Measurements from ENCODE around the gene RAB28. TPM values are rescaled to one million over a fixed set of nuclear protein-coding genes. Genes with fewer than 3 reads are reported as not detected.

The RAB28 gene
- total and polyA plus RNA-seq, 2 experiments from 2014 or later, result 15.3 to 23.9 TPM

DNA sequence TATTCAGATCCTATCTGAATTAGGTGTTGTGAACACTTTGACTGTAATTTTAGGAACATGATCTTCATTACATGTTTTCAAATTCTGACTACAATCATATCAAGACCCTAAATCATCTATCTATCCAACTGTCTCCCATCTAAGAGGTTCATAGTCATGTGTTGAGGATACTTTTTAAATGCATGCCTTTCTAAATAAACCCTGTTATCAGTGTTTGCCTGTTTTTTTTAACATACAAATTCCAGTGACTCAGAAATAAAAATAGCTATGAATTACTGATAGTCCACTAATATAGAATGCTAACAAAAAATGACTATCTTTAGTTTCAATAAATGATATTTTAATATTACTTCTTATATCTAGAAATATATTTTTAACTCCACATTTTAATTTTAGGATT is 8.0 kb downstream of the RAB28 start:
- Histone ChIP-seq H2AFZ (no peak overlapping the region), H3K9me2 (ENCODE audit: insufficient read depth) (no peaks in the 10 kb centered on the region), H4K20me1 (replicated peaks; ENCODE audit: insufficient read depth) (no peaks in the 10 kb centered on the region), H3K4me1 (ENCODE audit: insufficient read depth) (no peaks in the 10 kb centered on the region), H3K27ac (ENCODE audit: low read depth) (no peak overlapping the region), H3K4me2 (no peak overlapping the region), H3K36me3 (ENCODE audit: insufficient read depth) (no peaks in the 10 kb centered on the region), H3K27me3 (ENCODE audit: insufficient read depth) (no peaks in the 10 kb centered on the region), H3K4me3 (no peak overlapping the region), H3K79me2 (replicated peaks; ENCODE audit: insufficient read depth) (peaks cover 14% of the 10 kb centered on the region), H3F3A (replicated peaks; ENCODE audit: low read depth) (no peaks in the 10 kb centered on the region)
- TF ChIP-seq ZNF331 (CRISPR knock-in tag; IDR thresholded peaks at IDR 0.05; ENCODE audit: low read depth), result no peak
- TF ChIP-seq CREB1 (CRISPR knock-in tag; IDR thresholded peaks at IDR 0.05; ENCODE audit: low read depth), result no peak
- TF ChIP-seq NANOG (IDR thresholded peaks at IDR 0.05; ENCODE audit: borderline replicate concordance), result no peak
- no peak for TF ChIP-seq EZH2phosphoT487 (IDR thresholded peaks at IDR 0.05; ENCODE audit: unreplicated experiment)
- Mint-ChIP-seq H3K4me3 (no peak overlapping the region), H3K36me3 (ENCODE audit: low read depth) (no peaks in the 10 kb centered on the region), H3K4me1 (0 out of 3 replicates have a peak, but pooled peaks cover under 1% of the 10 kb centered on the region), H3K9me3 (no peaks in the 10 kb centered on the region), H3K27ac (no peak overlapping the region), H3K27me3 (ENCODE audit: insufficient read depth, low read depth, poor library complexity) (peaks cover 2% of the 10 kb centered on the region)
- ATAC-seq, result no peak
- no peak for DNase-seq (ENCODE audit: low spot score)

GRCh38 chr4:13471400-13471799 is 12.7 kb downstream of the RAB28 start:
- H3K27ac ChIP-seq (ENCODE audit: low read depth), result no peak overlapping the region
- no peak overlapping the region for H3K4me2 ChIP-seq
- H3F3A ChIP-seq (replicated peaks; ENCODE audit: low read depth), result no peaks in the 10 kb centered on the region
- H3K9me3 Mint-ChIP-seq, result no peaks in the 10 kb centered on the region
- no peaks in the 10 kb centered on the region for H3K9me2 ChIP-seq (ENCODE audit: insufficient read depth)
- peaks cover 2% of the 10 kb centered on the region for H3K27me3 Mint-ChIP-seq (ENCODE audit: insufficient read depth, low read depth, poor library complexity)
- no peaks in the 10 kb centered on the region for H3K27me3 ChIP-seq (ENCODE audit: insufficient read depth)
- no peaks in the 10 kb centered on the region; the same call in none of the 2 replicates for H4K20me1 ChIP-seq (replicated peaks; ENCODE audit: insufficient read depth)
- peaks cover 7% of the 10 kb centered on the region; the same call in 1 of the 2 replicates for H3K79me2 ChIP-seq (replicated peaks; ENCODE audit: insufficient read depth)
- H3K27ac Mint-ChIP-seq, result no peak overlapping the region
- H3K4me1 ChIP-seq (ENCODE audit: insufficient read depth), result no peaks in the 10 kb centered on the region
- TF ChIP-seq STAT1 (IDR thresholded peaks at IDR 0.05; ENCODE audit: unreplicated experiment) (no peak), EZH2phosphoT487 (IDR thresholded peaks at IDR 0.05; ENCODE audit: unreplicated experiment) (no peak), NANOG (IDR thresholded peaks at IDR 0.05; ENCODE audit: borderline replicate concordance) (no peak), CTCF (conservative IDR thresholded peaks at IDR 0.05; ENCODE audit: low read depth in 2 of 2) (no peak), ZNF114 (CRISPR knock-in tag; IDR thresholded peaks at IDR 0.05) (no peak), REST (IDR thresholded peaks at IDR 0.05; ENCODE audit: unreplicated experiment) (no peak)
- TF ChIP-seq, protein P1, sequence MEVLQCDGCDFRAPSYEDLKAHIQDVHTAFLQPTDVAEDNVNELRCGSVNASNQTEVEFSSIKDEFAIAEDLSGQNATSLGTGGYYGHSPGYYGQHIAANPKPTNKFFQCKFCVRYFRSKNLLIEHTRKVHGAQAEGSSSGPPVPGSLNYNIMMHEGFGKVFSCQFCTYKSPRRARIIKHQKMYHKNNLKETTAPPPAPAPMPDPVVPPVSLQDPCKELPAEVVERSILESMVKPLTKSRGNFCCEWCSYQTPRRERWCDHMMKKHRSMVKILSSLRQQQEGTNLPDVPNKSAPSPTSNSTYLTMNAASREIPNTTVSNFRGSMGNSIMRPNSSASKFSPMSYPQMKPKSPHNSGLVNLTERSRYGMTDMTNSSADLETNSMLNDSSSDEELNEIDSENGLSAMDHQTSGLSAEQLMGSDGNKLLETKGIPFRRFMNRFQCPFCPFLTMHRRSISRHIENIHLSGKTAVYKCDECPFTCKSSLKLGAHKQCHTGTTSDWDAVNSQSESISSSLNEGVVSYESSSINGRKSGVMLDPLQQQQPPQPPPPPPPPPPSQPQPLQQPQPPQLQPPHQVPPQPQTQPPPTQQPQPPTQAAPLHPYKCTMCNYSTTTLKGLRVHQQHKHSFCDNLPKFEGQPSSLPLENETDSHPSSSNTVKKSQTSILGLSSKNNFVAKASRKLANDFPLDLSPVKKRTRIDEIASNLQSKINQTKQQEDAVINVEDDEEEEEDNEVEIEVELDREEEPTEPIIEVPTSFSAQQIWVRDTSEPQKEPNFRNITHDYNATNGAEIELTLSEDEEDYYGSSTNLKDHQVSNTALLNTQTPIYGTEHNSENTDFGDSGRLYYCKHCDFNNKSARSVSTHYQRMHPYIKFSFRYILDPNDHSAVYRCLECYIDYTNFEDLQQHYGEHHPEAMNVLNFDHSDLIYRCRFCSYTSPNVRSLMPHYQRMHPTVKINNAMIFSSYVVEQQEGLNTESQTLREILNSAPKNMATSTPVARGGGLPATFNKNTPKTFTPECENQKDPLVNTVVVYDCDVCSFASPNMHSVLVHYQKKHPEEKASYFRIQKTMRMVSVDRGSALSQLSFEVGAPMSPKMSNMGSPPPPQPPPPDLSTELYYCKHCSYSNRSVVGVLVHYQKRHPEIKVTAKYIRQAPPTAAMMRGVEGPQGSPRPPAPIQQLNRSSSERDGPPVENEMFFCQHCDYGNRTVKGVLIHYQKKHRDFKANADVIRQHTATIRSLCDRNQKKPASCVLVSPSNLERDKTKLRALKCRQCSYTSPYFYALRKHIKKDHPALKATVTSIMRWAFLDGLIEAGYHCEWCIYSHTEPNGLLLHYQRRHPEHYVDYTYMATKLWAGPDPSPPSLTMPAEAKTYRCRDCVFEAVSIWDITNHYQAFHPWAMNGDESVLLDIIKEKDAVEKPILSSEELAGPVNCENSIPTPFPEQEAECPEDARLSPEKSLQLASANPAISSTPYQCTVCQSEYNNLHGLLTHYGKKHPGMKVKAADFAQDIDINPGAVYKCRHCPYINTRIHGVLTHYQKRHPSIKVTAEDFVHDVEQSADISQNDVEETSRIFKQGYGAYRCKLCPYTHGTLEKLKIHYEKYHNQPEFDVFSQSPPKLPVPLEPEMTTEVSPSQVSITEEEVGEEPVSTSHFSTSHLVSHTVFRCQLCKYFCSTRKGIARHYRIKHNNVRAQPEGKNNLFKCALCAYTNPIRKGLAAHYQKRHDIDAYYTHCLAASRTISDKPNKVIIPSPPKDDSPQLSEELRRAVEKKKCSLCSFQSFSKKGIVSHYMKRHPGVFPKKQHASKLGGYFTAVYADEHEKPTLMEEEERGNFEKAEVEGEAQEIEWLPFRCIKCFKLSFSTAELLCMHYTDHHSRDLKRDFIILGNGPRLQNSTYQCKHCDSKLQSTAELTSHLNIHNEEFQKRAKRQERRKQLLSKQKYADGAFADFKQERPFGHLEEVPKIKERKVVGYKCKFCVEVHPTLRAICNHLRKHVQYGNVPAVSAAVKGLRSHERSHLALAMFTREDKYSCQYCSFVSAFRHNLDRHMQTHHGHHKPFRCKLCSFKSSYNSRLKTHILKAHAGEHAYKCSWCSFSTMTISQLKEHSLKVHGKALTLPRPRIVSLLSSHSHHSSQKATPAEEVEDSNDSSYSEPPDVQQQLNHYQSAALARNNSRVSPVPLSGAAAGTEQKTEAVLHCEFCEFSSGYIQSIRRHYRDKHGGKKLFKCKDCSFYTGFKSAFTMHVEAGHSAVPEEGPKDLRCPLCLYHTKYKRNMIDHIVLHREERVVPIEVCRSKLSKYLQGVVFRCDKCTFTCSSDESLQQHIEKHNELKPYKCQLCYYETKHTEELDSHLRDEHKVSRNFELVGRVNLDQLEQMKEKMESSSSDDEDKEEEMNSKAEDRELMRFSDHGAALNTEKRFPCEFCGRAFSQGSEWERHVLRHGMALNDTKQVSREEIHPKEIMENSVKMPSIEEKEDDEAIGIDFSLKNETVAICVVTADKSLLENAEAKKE (CRISPR knock-in tag; IDR thresholded peaks at IDR 0.05), result no peak
- no peaks in the 10 kb centered on the region for H3K36me3 Mint-ChIP-seq (ENCODE audit: low read depth)
- no peak for DNase-seq (ENCODE audit: low spot score)
- no peaks in the 10 kb centered on the region for H3K4me1 Mint-ChIP-seq
- H2AFZ ChIP-seq, result no peak overlapping the region
- H3K36me3 ChIP-seq (ENCODE audit: insufficient read depth), result no peaks in the 10 kb centered on the region
- no peak for ATAC-seq
- H3K4me3 Mint-ChIP-seq, result no peak overlapping the region
- H3K4me3 ChIP-seq, result no peak overlapping the region
